ENCODE results near the gene RHOD. TPM values are rescaled to one million over a fixed set of nuclear protein-coding genes. Genes with fewer than 3 reads are reported as not detected.

Gene RHOD
- total and polyA plus RNA-seq, 2 of the 8 experiments (the other 6 are each of a cell fraction or from before 2014, with no cell fraction given) = 12.1 to 17.6 TPM

- H3K9ac ChIP-seq (replicated peaks in 1 of 4; ENCODE audit: extremely low read depth in 1 of 4, low read depth in 3 of 4, low read length in 3 of 4) = no peak overlapping the region
- H2BK120ac ChIP-seq (replicated peaks; ENCODE audit: low read depth, low read length) = no peak overlapping the region
- H3K56ac ChIP-seq (replicated peaks; ENCODE audit: insufficient read length, low read depth, low read length) = no peak overlapping the region
- H3K4ac ChIP-seq (replicated peaks; ENCODE audit: insufficient read length, low read depth, low read length) = peak overlapping the region; percentile 10
- ChIA-PET POLR2A (ENCODE audit: partially characterized antibody) (interaction anchor here (0.7 to 2.9 kb wide), 2 partner anchors 15 to 97 kb away, joined by 3 to 16 read pairs; no protein-coding TSS in a partner anchor), CTCF (ENCODE audit: partially characterized antibody) (interaction anchor here (0.7 to 5.1 kb wide), 9 partner anchors 14 to 378 kb away, joined by 3 to 69 read pairs (median 4); partner anchors contain the start of gene RBM4B)
- TF ChIP-seq NRF1 (IDR thresholded peaks at IDR 0.05; ENCODE audit: low read depth, low read length) (no peak), TEAD4 (IDR thresholded peaks at IDR 0.05; ENCODE audit: low read depth, low read length) (peak; percentile 13; the same call in 1 of the 2 replicates)
- no peaks in the 10 kb centered on the region for H3K79me1 ChIP-seq (ENCODE audit: low read depth, low read length)
- peak overlapping the region; percentile 44; the same call in 1 of the 2 replicates for H3K18ac ChIP-seq (ENCODE audit: extremely low read depth, low read length)
- H3K79me2 ChIP-seq (ENCODE audit: control insufficient read depth in 1 of 2, insufficient read depth in 2 of 2, low read length in 2 of 2) = no peaks in the 10 kb centered on the region
- peaks cover 4 to 25% (median 15%) of the 10 kb centered on the region in 4 experiments for H3K4me1 ChIP-seq (replicated peaks in 1 of 4; ENCODE audit: control insufficient read depth in 3 of 4, insufficient read depth in 4 of 4, low read length in 3 of 4)
- no peaks in the 10 kb centered on the region for H3K9me3 ChIP-seq (ENCODE audit: insufficient read depth in 2 of 2, low read depth in 1 of 2, low read length in 1 of 2)
- H3K4me2 ChIP-seq (ENCODE audit: insufficient read depth in 1 of 2, low read depth in 2 of 2, low read length in 2 of 2) = peak overlapping the region; percentile 63 to 77
- H3K27me3 ChIP-seq (replicated peaks in 1 of 4; ENCODE audit: control insufficient read depth in 3 of 4, extremely low read depth in 1 of 4, insufficient read depth in 3 of 4, low read length in 3 of 4) = peaks cover 0 to 13% (median 6%) of the 10 kb centered on the region in 4 experiments; a peak in 5 of 7 replicates
- H4K20me1 ChIP-seq (replicated peaks in 1 of 2; ENCODE audit: control insufficient read depth in 1 of 2, insufficient read depth in 2 of 2, low read length in 2 of 2) = no peaks in the 10 kb centered on the region
- 66% methylated on average over 17 of the region's 17 CpGs; no CpG with 5 or more reads in 1 of the 2 experiments for WGBS, 2 experiments (ENCODE audit: extremely low coverage in 1 of 2, insufficient coverage in 1 of 2, insufficient read length in 1 of 2, insufficient replicate concordance in 2 of 2, low coverage in 1 of 2, low lambda C conversion rate in 2 of 2, missing lambda C conversion rate in 1 of 2)
- no peak overlapping the region for H2AFZ ChIP-seq (ENCODE audit: low read length)
- peak overlapping the region; percentile 92; the same call in 1 of the 2 replicates for H2BK12ac ChIP-seq (ENCODE audit: low read depth, low read length)
- peak overlapping the region in 2 of 4 experiments; percentile 40 to 68; a peak in 2 of 8 replicates for H3K4me3 ChIP-seq (ENCODE audit: extremely low read depth in 1 of 4, insufficient read depth in 2 of 4, low read depth in 3 of 4, low read length in 4 of 4)
- FAIRE-seq (no peak), DNase-seq (ENCODE audit: low read depth in 1 of 2, low spot score in 2 of 2) (no peak)
- no peak overlapping the region for H4K91ac ChIP-seq (replicated peaks; ENCODE audit: insufficient read length, low read length)
- no peak overlapping the region for H3K23ac ChIP-seq (ENCODE audit: insufficient read length)
- peak overlapping the region; percentile 22; the same call in 1 of the 2 replicates for H2BK5ac ChIP-seq (ENCODE audit: low read depth, low read length)
- H2BK15ac ChIP-seq (ENCODE audit: low read length) = no peak overlapping the region
- peaks cover 6% of the 10 kb centered on the region; the same call in 1 of the 2 replicates for H3K23me2 ChIP-seq (ENCODE audit: low read depth, low read length)
- peak overlapping the region; percentile 23; the same call in 1 of the 2 replicates for H2BK20ac ChIP-seq (ENCODE audit: low read length)
- H4K5ac ChIP-seq (ENCODE audit: insufficient read length, low read depth, low read length) = no peak overlapping the region
- H3K36me3 ChIP-seq (ENCODE audit: control insufficient read depth in 2 of 4, insufficient read depth in 4 of 4, low read length in 3 of 4) = no peaks in the 10 kb centered on the region
- H3K27ac ChIP-seq (ENCODE audit: low read depth, low read length) = no peak overlapping the region
- no peak overlapping the region for H4K8ac ChIP-seq (ENCODE audit: extremely low read depth, insufficient read depth, low read length)
- H2AK5ac ChIP-seq (ENCODE audit: low read depth, low read length) = no peak overlapping the region
- no peak overlapping the region for H3K14ac ChIP-seq (ENCODE audit: insufficient read length)
Measured at GRCh38 chr11:67055812-67056211, 835 bp upstream of the RHOD start.

Measured in H1 (cell line).